Transverse colon (tissue), 4 donors: ENCODE results near the gene ZNRF3.

Experiments
- CTCF ChIP-seq, 5 experiments: fragments of 200-600 bp in 3 of 5; fragments of 450-650 bp in 2 of 5; sonication (generic) in 3 of 5; IDR thresholded peaks; 1 replicate in 2 of 5; 2 replicates in 3 of 5; pipeline ENCODE4 v1.5.1; 2016 to 2017; ENCODE audit warnings: antibody characterized with exemption in 5 of 5, inconsistent platforms in 3 of 5, mild to moderate bottlenecking in 2 of 5, moderate library complexity in 1 of 5
- EP300 ChIP-seq: sonication (generic); formaldehyde crosslinking; IDR thresholded peaks from one replicate; pipeline ENCODE4 v1.6.1; 2017; ENCODE audit warnings: antibody characterized with exemption, low read depth
- POLR2A ChIP-seq: fragments of 450-650 bp; IDR thresholded peaks from one replicate; pipeline ENCODE4 v1.6.1; 2016; ENCODE audit warnings: antibody characterized with exemption, mild to moderate bottlenecking, moderate library complexity
- POLR2AphosphoS5 ChIP-seq, 3 donors: sonication (generic); formaldehyde crosslinking; IDR thresholded peaks; one replicate each; pipeline ENCODE4 v1.6.1; 2016; ENCODE audit warnings: antibody characterized with exemption in 3 of 3

GRCh38 chr22:28899199-28899853 is 16.0 kb downstream of the ZNRF3 start:
- TF ChIP-seq CTCF (IDR thresholded peaks at IDR 0.05), result no peak
- no peak for TF ChIP-seq POLR2A
- TF ChIP-seq POLR2AphosphoS5 (IDR thresholded peaks at IDR 0.05), result no peak
- no peak for TF ChIP-seq EP300
